Endothelial cell of umbilical vein (primary cell): ENCODE measurements around the gene MAD2L2. TPM values are rescaled to one million over a fixed set of nuclear protein-coding genes. Genes with fewer than 3 reads are reported as not detected.

Experiments
- BruUV-seq: library from RNA; stranded (reverse); fragments of 400-500 nt; replicated peaks from 2 replicates; lab custom pipeline; 2021; lab: Mats Ljungman, UMichigan
- CTCF ChIA-PET: fragments of 300-600, 350-600 bp; sonication (Branson Sonifier 250); formaldehyde crosslinking; loops from one replicate; lab custom pipeline; 2021; ENCODE audit warnings: antibody characterized with exemption, inconsistent platforms; lab: Charles Lee
- POLR2A ChIA-PET: fragments of 300-600, 350-600 bp; sonication (Branson Sonifier 250); formaldehyde crosslinking; loops from one replicate; lab custom pipeline; 2021; ENCODE audit warnings: antibody characterized with exemption, inconsistent platforms; lab: Charles Lee
- DNase-seq: peaks from one replicate; pipeline ENCODE4 v3.0.0-alpha.2; 2011; ENCODE audit warnings: low read depth, low spot score
- FAIRE-seq: peaks from 2 replicates; lab custom pipeline; 2011; peaks lifted over from hg19 to GRCh38; lab: Jason Lieb, UNC
- H2AFZ ChIP-seq: 2 replicates; pipeline ENCODE4 v1.6.0; 2012; ENCODE audit warnings: low read depth, low read length, control low read depth, inconsistent platforms
- H3K27ac ChIP-seq: 2 replicates; pipeline ENCODE4 v1.5.1; 2011; ENCODE audit warnings: low read depth, mild to moderate bottlenecking, control low read depth, low read length, moderate library complexity; ENCODE audit not compliant: insufficient read depth
- H3K27me3 ChIP-seq, 2 experiments: 2 replicates each; pipeline versions ENCODE4 v1.6.0 to v1.6.1; 2011; ENCODE audit warnings: low read length in 2 of 2, mixed read lengths in 1 of 2; ENCODE audit not compliant: control insufficient read depth in 2 of 2, insufficient read depth in 2 of 2
- H3K36me3 ChIP-seq, 2 experiments: 2 replicates in 1 of 2; 3 replicates in 1 of 2; pipeline ENCODE4 v1.5.1; 2011; ENCODE audit warnings: low read length in 2 of 2, mild to moderate bottlenecking in 1 of 2, moderate library complexity in 1 of 2; ENCODE audit not compliant: control insufficient read depth in 2 of 2, insufficient read depth in 2 of 2; ENCODE audit errors: extremely low read depth in 1 of 2
- H3K4me1 ChIP-seq: 3 replicates; pipeline ENCODE4 v1.5.1; 2011; ENCODE audit warnings: mild to moderate bottlenecking, low read length; ENCODE audit not compliant: control insufficient read depth, insufficient read depth; ENCODE audit errors: extremely low read depth
- H3K4me2 ChIP-seq: 2 replicates; pipeline ENCODE4 v1.6.1; 2011; ENCODE audit warnings: low read length, control low read depth, mixed read lengths; ENCODE audit not compliant: insufficient read depth
- H3K4me3 ChIP-seq, 3 experiments: fragments of 200-600 bp in 1 of 3; sonication (generic), shearing (Covaris generic) in 1 of 3; replicated peaks in 1 of 3; 2 replicates each; pipeline ENCODE4 v1.5.1; 2011 to 2016; ENCODE audit warnings: control low read depth in 3 of 3, low read length in 3 of 3, mild to moderate bottlenecking in 2 of 3, inconsistent platforms in 1 of 3, low read depth in 1 of 3, moderate library complexity in 1 of 3; ENCODE audit not compliant: insufficient read depth in 1 of 3
- H3K79me2 ChIP-seq: 2 replicates; pipeline ENCODE4 v1.6.0; 2012; ENCODE audit warnings: low read length, inconsistent platforms; ENCODE audit not compliant: control insufficient read depth, insufficient read depth
- H3K9ac ChIP-seq: replicated peaks from 2 replicates; pipeline ENCODE3; 2011; ENCODE audit warnings: low read length, control low read depth; ENCODE audit not compliant: insufficient read depth; ENCODE audit errors: extremely low read depth
- H3K9me1 ChIP-seq: replicated peaks from 3 replicates; pipeline ENCODE4 v1.6.0; 2011; ENCODE audit warnings: mild to moderate bottlenecking, low read length; ENCODE audit not compliant: control insufficient read depth, insufficient read depth; ENCODE audit errors: extremely low read depth
- H3K9me3 ChIP-seq: replicated peaks from 2 replicates; pipeline ENCODE4 v1.5.1; 2012; ENCODE audit warnings: low read length, inconsistent platforms; ENCODE audit not compliant: control insufficient read depth, insufficient read depth
- H4K20me1 ChIP-seq: replicated peaks from 2 replicates; pipeline ENCODE3; 2011; ENCODE audit warnings: mild to moderate bottlenecking, low read length; ENCODE audit not compliant: control insufficient read depth, insufficient read depth; ENCODE audit errors: extremely low read depth
- EZH2 ChIP-seq: IDR thresholded peaks from 2 replicates; pipeline ENCODE4 v1.6.1; 2012; ENCODE audit warnings: borderline replicate concordance, low read depth, mild to moderate bottlenecking, moderate library complexity, low read length, inconsistent platforms; ENCODE audit not compliant: severe bottlenecking
- GATA2 ChIP-seq: IDR thresholded peaks from 2 replicates; pipeline ENCODE4 v1.7.0; 2011; ENCODE audit warnings: low read depth, mild to moderate bottlenecking, moderate library complexity, mixed read lengths, low read length; ENCODE audit not compliant: insufficient read length, insufficient read depth
- dilution Hi-C: fragments of 300-500 bp; cut with MboI; formaldehyde crosslinking; loops from one replicate; pipeline ENCODE4 v1.15.0; 2019; ENCODE audit warnings: low sequenced_read_pairs; ENCODE audit not compliant: extremely low pct_ligation_motif_present
- intact Hi-C: fragments of 100-400 bp; cut with micrococcal nuclease; formaldehyde crosslinking; loops from one replicate; pipeline ENCODE4 v1.10.0; 2022
- polyA plus RNA-seq, 4 experiments: library from polyadenylated mRNA; depleted of rRNA in 3 of 4; stranded (reverse) in 3 of 4; unstranded in 1 of 4; fragments of >200 nt; gene quantifications; 2 replicates each; pipeline versions ENCODE4 v1.2.1 to v1.2.3, GENCODE V29; 2011 to 2012; ENCODE audit warnings: missing spikeins in 1 of 4
- total RNA-seq: library from RNA; stranded (reverse); gene quantifications from 2 replicates; pipeline ENCODE4 v1.2.3, GENCODE V29; 2021
- TF ChIP-seq, protein P1 (sequence below), 2 donors: IDR thresholded peaks; 1 replicate in 1 of 2; 2 replicates in 1 of 2; pipeline ENCODE4 v1.5.1; 2011; ENCODE audit warnings: low read length in 2 of 2, mild to moderate bottlenecking in 2 of 2, moderate library complexity in 2 of 2, control low read depth in 1 of 2, inconsistent platforms in 1 of 2, low read depth in 1 of 2; ENCODE audit not compliant: insufficient read depth in 1 of 2; ENCODE audit errors: extremely low read depth in 1 of 2
- TF ChIP-seq, protein P2 (sequence below): IDR thresholded peaks from 2 replicates; pipeline ENCODE4 v1.6.1; 2011; ENCODE audit not compliant: insufficient read depth, insufficient read length

Gene MAD2L2
- total and polyA plus RNA-seq, 2 donors (not counting 3 experiments of a cell fraction or from before 2014, with no cell fraction given) = 35.9 to 74.2 TPM

GRCh38 chr1:11690397-11691301 is 9.7 kb upstream of the MAD2L2 start:
- H3K27me3 ChIP-seq = peaks cover 27 to 32% of the 10 kb centered on the region in 2 experiments
- intact Hi-C loops (no loop called here), dilution Hi-C loops (no loop called here)
- H3K27ac ChIP-seq = no peak overlapping the region
- no peak for FAIRE-seq
- no peak for TF ChIP-seq GATA2
- TF ChIP-seq EZH2 = peak; percentile 91
- H3K9ac ChIP-seq = no peak overlapping the region
- no peaks in the 10 kb centered on the region for H3K9me3 ChIP-seq
- BruUV-seq = no TSS peak
- ChIA-PET POLR2A (no interaction called here), CTCF (interaction anchor here (1.0 to 1.6 kb wide), 5 partner anchors 8 to 45 kb away, joined by 4 to 9 read pairs (median 5); partner anchors contain the start of gene FBXO6)
- H3K4me2 ChIP-seq = no peak overlapping the region
- no peak overlapping the region for H2AFZ ChIP-seq
- H4K20me1 ChIP-seq = no peaks in the 10 kb centered on the region
- H3K4me1 ChIP-seq = peaks cover 19% of the 10 kb centered on the region
- no peaks in the 10 kb centered on the region for H3K36me3 ChIP-seq
- no peaks in the 10 kb centered on the region for H3K79me2 ChIP-seq
- DNase-seq = no peak
- no peaks in the 10 kb centered on the region for H3K9me1 ChIP-seq
- peak overlapping the region in 1 of 3 experiments; percentile 24 for H3K4me3 ChIP-seq

- Histone ChIP-seq H3K9ac (no peak overlapping the region), H3K79me2 (no peaks in the 10 kb centered on the region), H3K9me3 (no peaks in the 10 kb centered on the region), H3K4me2 (no peak overlapping the region), H2AFZ (no peak overlapping the region), H3K27me3 (peaks cover 31 to 33% of the 10 kb centered on the region in 2 experiments), H3K9me1 (no peaks in the 10 kb centered on the region), H3K27ac (no peak overlapping the region), H3K4me3 (no peak overlapping the region), H3K4me1 (peaks cover 14% of the 10 kb centered on the region), H4K20me1 (no peaks in the 10 kb centered on the region), H3K36me3 (no peaks in the 10 kb centered on the region)
- ChIA-PET POLR2A (no interaction called here), CTCF (no interaction called here)
- intact Hi-C loops (no loop called here), dilution Hi-C loops (no loop called here)
- no TSS peak for BruUV-seq
- FAIRE-seq = no peak
- TF ChIP-seq, protein P1, sequence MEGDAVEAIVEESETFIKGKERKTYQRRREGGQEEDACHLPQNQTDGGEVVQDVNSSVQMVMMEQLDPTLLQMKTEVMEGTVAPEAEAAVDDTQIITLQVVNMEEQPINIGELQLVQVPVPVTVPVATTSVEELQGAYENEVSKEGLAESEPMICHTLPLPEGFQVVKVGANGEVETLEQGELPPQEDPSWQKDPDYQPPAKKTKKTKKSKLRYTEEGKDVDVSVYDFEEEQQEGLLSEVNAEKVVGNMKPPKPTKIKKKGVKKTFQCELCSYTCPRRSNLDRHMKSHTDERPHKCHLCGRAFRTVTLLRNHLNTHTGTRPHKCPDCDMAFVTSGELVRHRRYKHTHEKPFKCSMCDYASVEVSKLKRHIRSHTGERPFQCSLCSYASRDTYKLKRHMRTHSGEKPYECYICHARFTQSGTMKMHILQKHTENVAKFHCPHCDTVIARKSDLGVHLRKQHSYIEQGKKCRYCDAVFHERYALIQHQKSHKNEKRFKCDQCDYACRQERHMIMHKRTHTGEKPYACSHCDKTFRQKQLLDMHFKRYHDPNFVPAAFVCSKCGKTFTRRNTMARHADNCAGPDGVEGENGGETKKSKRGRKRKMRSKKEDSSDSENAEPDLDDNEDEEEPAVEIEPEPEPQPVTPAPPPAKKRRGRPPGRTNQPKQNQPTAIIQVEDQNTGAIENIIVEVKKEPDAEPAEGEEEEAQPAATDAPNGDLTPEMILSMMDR (IDR thresholded peaks at IDR 0.05; ENCODE audit: extremely low read depth in 1 of 2, insufficient read depth in 1 of 2, low read depth in 1 of 2, low read length in 2 of 2) = no peak
- TF ChIP-seq, protein P2, sequence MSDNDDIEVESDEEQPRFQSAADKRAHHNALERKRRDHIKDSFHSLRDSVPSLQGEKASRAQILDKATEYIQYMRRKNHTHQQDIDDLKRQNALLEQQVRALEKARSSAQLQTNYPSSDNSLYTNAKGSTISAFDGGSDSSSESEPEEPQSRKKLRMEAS = no peak
- DNase-seq = no peak
Observed at GRCh38 chr1:11688506-11688905, 7.6 kb upstream of the MAD2L2 start.
